ENCODE data around the gene SIRT5. TPM values are rescaled to one million over a fixed set of nuclear protein-coding genes. Genes with fewer than 3 reads are reported as not detected.

SIRT5 gene
- total and polyA plus RNA-seq, 5 donors from 2014 or later, result 8.2 to 12.5 (median 10.1) TPM

DNA sequence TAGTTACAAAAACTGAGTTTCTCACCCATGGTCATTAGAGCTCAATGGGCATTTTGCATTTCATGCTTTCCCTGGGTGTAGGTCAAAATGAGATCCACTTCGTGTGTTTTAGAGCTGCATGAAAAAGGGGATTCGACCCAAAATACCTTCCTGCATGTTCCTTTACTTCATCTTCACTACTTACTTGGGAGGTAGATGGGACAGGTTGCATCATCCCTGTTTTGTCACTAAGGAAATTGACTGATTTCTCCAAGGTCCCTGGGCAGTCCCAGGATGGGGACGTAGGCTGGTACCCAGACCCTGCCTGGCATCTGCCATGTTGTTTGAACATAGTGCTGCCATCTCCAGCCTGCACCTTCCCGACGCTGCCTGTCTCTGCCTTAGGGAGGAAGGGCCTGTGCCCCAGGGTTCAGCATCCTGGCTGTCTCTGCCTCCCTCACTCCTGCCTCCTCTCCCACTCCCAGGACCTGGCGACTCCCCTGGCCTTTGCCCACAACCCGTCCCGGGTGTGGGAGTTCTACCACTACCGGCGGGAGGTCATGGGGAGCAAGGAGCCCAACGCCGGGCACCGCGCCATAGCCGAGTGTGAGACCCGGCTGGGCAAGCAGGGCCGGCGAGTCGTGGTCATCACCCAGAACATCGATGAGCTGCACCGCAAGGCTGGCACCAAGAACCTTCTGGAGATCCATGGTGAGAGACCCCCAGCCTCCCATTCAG lies 17.0 kb downstream of the SIRT5 start:
- no peak overlapping the region for H3K4me3 ChIP-seq (ENCODE audit: low read depth, low read length)
- Mint-ChIP-seq H3K9me3 (no peaks in the 10 kb centered on the region), H3K4me1 (peaks cover 0 to 14% (median 2%) of the 10 kb centered on the region in 4 donors), H3K27ac (no peak overlapping the region), H3K4me3 (no peak overlapping the region), H3K36me3 (peaks cover 32% of the 10 kb centered on the region), H3K27me3 (no peaks in the 10 kb centered on the region)
- peaks cover 31% of the 10 kb centered on the region for H3K36me3 ChIP-seq (ENCODE audit: control insufficient read depth, insufficient read depth, low read length)
- H3K27me3 ChIP-seq (ENCODE audit: control insufficient read depth, insufficient read depth, low read length), result no peaks in the 10 kb centered on the region
- no peaks in the 10 kb centered on the region for H3K4me1 ChIP-seq (ENCODE audit: control insufficient read depth, insufficient read depth, low read length, poor library complexity, severe bottlenecking)
- no peak for DNase-seq
- no peaks in the 10 kb centered on the region for H3K9me3 ChIP-seq (ENCODE audit: control insufficient read depth in 2 of 2, low read length in 2 of 2)
- no peak overlapping the region for H3K27ac ChIP-seq (ENCODE audit: insufficient read depth, low read length, poor library complexity, severe bottlenecking)
- no peak for ATAC-seq (ENCODE audit: low read depth in 2 of 2)

DNA sequence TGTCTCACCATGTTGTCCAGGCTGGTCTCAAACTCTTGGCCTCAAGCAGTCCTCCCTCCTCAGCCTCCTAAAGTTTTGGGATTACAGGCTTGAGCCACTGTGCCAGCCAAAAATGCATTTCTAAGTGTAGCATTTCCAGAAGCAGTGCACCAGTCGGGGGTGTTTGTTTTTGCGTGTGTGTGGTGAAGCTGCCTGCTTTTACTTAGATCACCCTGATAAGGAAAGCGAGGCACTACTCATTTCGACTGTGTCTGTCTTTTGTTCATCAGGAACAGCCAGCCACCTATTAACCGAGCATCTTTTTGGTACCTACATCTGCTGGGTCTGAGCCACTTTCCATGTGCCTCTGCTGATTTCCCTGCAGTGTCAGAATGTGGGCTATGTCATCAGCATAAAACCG lies 18.7 kb downstream of the SIRT5 start:
- no peak for DNase-seq
- Histone ChIP-seq H3K9me3 (ENCODE audit: control insufficient read depth in 2 of 2, low read length in 2 of 2) (no peaks in the 10 kb centered on the region), H3K27ac (ENCODE audit: insufficient read depth, low read length, poor library complexity, severe bottlenecking) (no peak overlapping the region), H3K36me3 (ENCODE audit: control insufficient read depth, insufficient read depth, low read length) (peaks cover 31% of the 10 kb centered on the region), H3K4me1 (ENCODE audit: control insufficient read depth, insufficient read depth, low read length, poor library complexity, severe bottlenecking) (no peaks in the 10 kb centered on the region), H3K4me3 (ENCODE audit: low read depth, low read length) (no peak overlapping the region), H3K27me3 (ENCODE audit: control insufficient read depth, insufficient read depth, low read length) (no peaks in the 10 kb centered on the region)
- peaks cover 33% of the 10 kb centered on the region for H3K36me3 Mint-ChIP-seq
- no peak for ATAC-seq (ENCODE audit: low read depth in 2 of 2)
- H3K27me3 Mint-ChIP-seq, result no peaks in the 10 kb centered on the region
- no peaks in the 10 kb centered on the region for H3K9me3 Mint-ChIP-seq
- peak overlapping the region in 1 of 3 donors; percentile 46 for H3K27ac Mint-ChIP-seq
- no peak overlapping the region for H3K4me3 Mint-ChIP-seq
- peaks cover 0 to 11% (median 2%) of the 10 kb centered on the region in 4 donors for H3K4me1 Mint-ChIP-seq

DNA sequence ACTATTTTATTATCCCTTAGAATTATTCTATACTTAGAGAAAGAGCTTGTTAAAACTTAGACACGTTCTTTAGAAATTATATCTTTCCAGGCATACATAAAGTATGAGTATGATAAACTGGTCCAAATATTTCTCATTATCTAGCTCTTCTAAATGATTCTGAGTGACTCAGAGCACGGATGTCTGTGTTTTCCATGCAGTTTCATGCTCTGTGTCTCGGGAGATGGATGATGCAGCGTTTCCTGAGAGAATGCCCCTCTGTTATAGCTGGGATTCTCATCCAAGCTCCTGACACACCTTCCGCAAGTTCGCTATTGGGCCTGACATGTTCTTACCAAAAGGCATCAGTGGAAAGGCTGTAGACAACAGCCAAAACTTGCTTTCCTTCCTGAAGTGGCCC lies 19.3 kb downstream of the SIRT5 start:
- Histone ChIP-seq H3K27ac (ENCODE audit: insufficient read depth, low read length, poor library complexity, severe bottlenecking) (no peak overlapping the region), H3K4me1 (ENCODE audit: control insufficient read depth, insufficient read depth, low read length, poor library complexity, severe bottlenecking) (no peaks in the 10 kb centered on the region), H3K9me3 (ENCODE audit: control insufficient read depth in 2 of 2, low read length in 2 of 2) (no peaks in the 10 kb centered on the region), H3K27me3 (ENCODE audit: control insufficient read depth, insufficient read depth, low read length) (no peaks in the 10 kb centered on the region), H3K36me3 (ENCODE audit: control insufficient read depth, insufficient read depth, low read length) (peaks cover 32% of the 10 kb centered on the region), H3K4me3 (ENCODE audit: low read depth, low read length) (no peak overlapping the region)
- ATAC-seq (ENCODE audit: low read depth in 2 of 2) (no peak), DNase-seq (no peak)
- H3K4me3 Mint-ChIP-seq, result no peak overlapping the region
- peaks cover 0 to 11% (median 2%) of the 10 kb centered on the region in 4 donors for H3K4me1 Mint-ChIP-seq
- H3K27ac Mint-ChIP-seq, result no peak overlapping the region
- no peaks in the 10 kb centered on the region for H3K9me3 Mint-ChIP-seq
- H3K27me3 Mint-ChIP-seq, result no peaks in the 10 kb centered on the region
- H3K36me3 Mint-ChIP-seq, result peaks cover 31% of the 10 kb centered on the region

DNA sequence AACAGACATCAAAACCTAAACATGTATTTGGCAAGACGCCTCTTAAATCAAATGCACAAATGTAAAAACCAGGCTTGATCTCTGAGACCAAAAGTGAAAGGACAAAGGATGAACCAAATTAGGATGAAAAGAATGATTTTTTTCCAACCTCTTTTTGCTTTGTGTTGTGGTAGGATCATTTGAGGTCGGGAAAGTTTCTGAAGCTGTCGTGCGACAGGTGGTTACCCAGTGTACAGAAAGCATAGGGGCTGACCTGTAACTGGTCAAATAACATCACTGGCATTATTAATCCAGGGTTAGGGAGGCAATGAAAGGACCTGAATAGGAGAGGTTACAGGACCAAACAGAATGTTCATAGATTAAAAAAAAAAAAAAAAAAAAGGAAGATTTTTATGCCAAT lies 22.7 kb downstream of the SIRT5 start:
- Histone ChIP-seq H3K27ac (ENCODE audit: insufficient read depth, low read length, poor library complexity, severe bottlenecking) (no peak overlapping the region), H3K36me3 (ENCODE audit: control insufficient read depth, insufficient read depth, low read length) (peaks cover 36% of the 10 kb centered on the region), H3K27me3 (ENCODE audit: control insufficient read depth, insufficient read depth, low read length) (no peaks in the 10 kb centered on the region), H3K4me3 (ENCODE audit: low read depth, low read length) (no peak overlapping the region), H3K9me3 (ENCODE audit: control insufficient read depth in 2 of 2, low read length in 2 of 2) (no peaks in the 10 kb centered on the region), H3K4me1 (ENCODE audit: control insufficient read depth, insufficient read depth, low read length, poor library complexity, severe bottlenecking) (no peaks in the 10 kb centered on the region)
- Mint-ChIP-seq H3K36me3 (peaks cover 56% of the 10 kb centered on the region), H3K9me3 (no peaks in the 10 kb centered on the region), H3K4me1 (peaks cover 0 to 11% (median 2%) of the 10 kb centered on the region in 4 donors), H3K27ac (no peak overlapping the region), H3K4me3 (no peak overlapping the region), H3K27me3 (no peaks in the 10 kb centered on the region)
- ATAC-seq (ENCODE audit: low read depth in 2 of 2) (no peak), DNase-seq (no peak)

DNA sequence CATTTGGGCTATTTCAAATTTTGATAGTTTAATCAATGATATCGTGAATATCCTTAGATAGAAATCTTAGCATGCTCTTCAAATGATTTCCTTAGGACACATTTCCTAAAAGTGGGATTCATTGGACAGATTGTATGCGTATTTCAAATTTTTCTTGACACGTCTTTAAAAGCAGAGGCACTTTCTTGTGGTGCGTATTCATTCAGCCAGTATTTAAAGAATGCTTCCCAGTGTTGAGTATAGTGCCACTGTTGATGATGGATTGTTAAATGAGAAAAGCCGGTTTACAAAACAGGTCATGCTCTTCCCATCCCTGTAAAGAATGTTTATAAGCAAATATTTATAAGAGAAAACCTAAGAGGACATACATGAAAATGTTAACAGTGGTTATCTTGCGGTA lies 25.6 kb downstream of the SIRT5 start:
- Histone ChIP-seq H3K4me1 (ENCODE audit: control insufficient read depth, insufficient read depth, low read length, poor library complexity, severe bottlenecking) (no peaks in the 10 kb centered on the region), H3K27me3 (ENCODE audit: control insufficient read depth, insufficient read depth, low read length) (no peaks in the 10 kb centered on the region), H3K27ac (ENCODE audit: insufficient read depth, low read length, poor library complexity, severe bottlenecking) (no peak overlapping the region), H3K36me3 (ENCODE audit: control insufficient read depth, insufficient read depth, low read length) (peaks cover 47% of the 10 kb centered on the region), H3K4me3 (ENCODE audit: low read depth, low read length) (no peak overlapping the region), H3K9me3 (ENCODE audit: control insufficient read depth in 2 of 2, low read length in 2 of 2) (no peaks in the 10 kb centered on the region)
- Mint-ChIP-seq H3K27ac (no peak overlapping the region), H3K27me3 (no peaks in the 10 kb centered on the region), H3K4me3 (no peak overlapping the region), H3K36me3 (peaks cover 58% of the 10 kb centered on the region), H3K4me1 (peaks cover 0 to 7% (median 0%) of the 10 kb centered on the region in 4 donors), H3K9me3 (no peaks in the 10 kb centered on the region)
- ATAC-seq (ENCODE audit: low read depth in 2 of 2) (no peak), DNase-seq (no peak)

DNA sequence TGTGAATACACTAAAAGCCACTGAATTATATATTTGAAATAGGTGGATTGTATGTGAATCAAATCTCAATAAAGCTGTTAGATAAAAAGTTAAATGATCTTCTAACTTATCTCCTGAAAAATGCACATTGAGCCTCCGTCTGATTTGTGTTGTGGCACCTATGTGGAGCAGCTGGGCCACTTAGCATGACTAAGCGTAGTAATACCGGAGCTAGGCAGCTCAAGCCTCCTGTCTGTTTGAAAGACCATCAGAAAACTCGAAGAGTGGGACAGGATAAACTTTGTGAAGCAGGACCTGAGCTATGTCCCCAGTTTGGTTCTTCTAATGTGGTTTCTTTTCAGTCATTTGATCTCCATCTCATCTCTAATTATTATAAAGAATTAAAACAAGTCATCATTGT lies 29.7 kb downstream of the SIRT5 start:
- DNase-seq, result no peak
- ATAC-seq (ENCODE audit: low read depth in 2 of 2), result no peak
- Histone ChIP-seq H3K27me3 (ENCODE audit: control insufficient read depth, insufficient read depth, low read length) (no peaks in the 10 kb centered on the region), H3K9me3 (ENCODE audit: control insufficient read depth in 2 of 2, low read length in 2 of 2) (no peaks in the 10 kb centered on the region), H3K27ac (ENCODE audit: insufficient read depth, low read length, poor library complexity, severe bottlenecking) (no peak overlapping the region), H3K4me1 (ENCODE audit: control insufficient read depth, insufficient read depth, low read length, poor library complexity, severe bottlenecking) (no peaks in the 10 kb centered on the region), H3K36me3 (ENCODE audit: control insufficient read depth, insufficient read depth, low read length) (peaks cover 21% of the 10 kb centered on the region), H3K4me3 (ENCODE audit: low read depth, low read length) (no peak overlapping the region)
- Mint-ChIP-seq H3K4me3 (no peak overlapping the region), H3K4me1 (peaks cover 0 to 4% (median 0%) of the 10 kb centered on the region in 4 donors), H3K36me3 (peaks cover 44% of the 10 kb centered on the region), H3K27ac (no peak overlapping the region), H3K9me3 (no peaks in the 10 kb centered on the region), H3K27me3 (no peaks in the 10 kb centered on the region)

DNA sequence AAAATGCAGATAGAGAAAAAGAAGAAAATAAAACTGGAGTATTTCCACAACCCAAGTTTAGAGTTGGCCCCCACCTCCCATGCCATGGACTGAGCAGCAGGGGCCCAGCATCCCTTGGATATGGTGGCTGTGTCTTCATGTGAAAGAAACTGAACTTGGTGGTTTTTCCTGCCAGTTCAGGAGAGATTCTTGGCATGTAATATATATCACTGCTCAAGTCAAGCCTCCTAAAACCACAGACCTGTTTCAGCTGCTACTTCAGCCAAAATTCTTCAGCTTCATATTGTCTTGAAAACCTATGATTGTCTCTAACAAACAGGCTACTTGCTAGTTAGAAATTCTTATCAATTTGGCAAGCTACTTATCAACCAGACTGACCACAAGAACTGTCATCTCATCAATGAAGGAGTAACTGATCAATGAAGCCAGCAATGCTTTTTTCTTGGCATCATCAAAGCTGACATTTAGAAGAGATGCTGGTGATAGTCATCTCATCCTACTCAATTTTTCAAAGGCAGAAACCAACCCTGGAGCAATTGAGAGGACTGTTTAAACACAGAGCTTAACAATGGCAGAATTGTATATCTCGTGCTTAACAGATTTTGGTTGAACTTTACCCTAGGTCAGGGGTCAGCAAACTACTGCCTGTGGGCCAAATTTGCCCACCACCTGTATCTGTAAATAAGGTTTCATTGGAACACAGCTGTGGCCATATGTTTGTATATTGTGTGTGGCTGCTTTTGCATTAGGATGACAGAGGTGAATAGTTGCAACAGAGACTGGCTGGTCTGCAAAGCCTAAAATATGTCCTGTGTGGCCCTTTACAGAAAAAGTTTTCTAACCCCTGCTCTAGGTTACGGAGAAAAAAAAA lies 30.4 kb downstream of the SIRT5 start:
- Histone ChIP-seq H3K27ac (ENCODE audit: insufficient read depth, low read length, poor library complexity, severe bottlenecking) (no peak overlapping the region), H3K36me3 (ENCODE audit: control insufficient read depth, insufficient read depth, low read length) (peaks cover 18% of the 10 kb centered on the region), H3K4me1 (ENCODE audit: control insufficient read depth, insufficient read depth, low read length, poor library complexity, severe bottlenecking) (no peaks in the 10 kb centered on the region), H3K9me3 (ENCODE audit: control insufficient read depth in 2 of 2, low read length in 2 of 2) (no peaks in the 10 kb centered on the region), H3K4me3 (ENCODE audit: low read depth, low read length) (no peak overlapping the region), H3K27me3 (ENCODE audit: control insufficient read depth, insufficient read depth, low read length) (no peaks in the 10 kb centered on the region)
- peak overlapping the region in 1 of 4 donors; percentile 21 for H3K4me3 Mint-ChIP-seq
- ATAC-seq (ENCODE audit: low read depth in 2 of 2) (no peak), DNase-seq (no peak)
- no peaks in the 10 kb centered on the region for H3K27me3 Mint-ChIP-seq
- H3K27ac Mint-ChIP-seq, result no peak overlapping the region
- H3K36me3 Mint-ChIP-seq, result peaks cover 38% of the 10 kb centered on the region
- peaks cover 0 to 4% (median 0%) of the 10 kb centered on the region in 4 donors for H3K4me1 Mint-ChIP-seq
- H3K9me3 Mint-ChIP-seq, result no peaks in the 10 kb centered on the region
